HepG2 (cell line): ENCODE measurements around the gene LRIG1.

ENCODE experiments used
- POLR2AphosphoS5 ChIP-seq: IDR thresholded peaks from 2 replicates; pipeline ENCODE4 v1.6.1; 2012; ENCODE audit warnings: low read depth, low read length
- SMAD1 ChIP-seq: sonication (generic); formaldehyde crosslinking; IDR thresholded peaks from 2 replicates; pipeline ENCODE4 v1.4.0; 2020; ENCODE audit warnings: missing genetic modification reagents, low read depth, mild to moderate bottlenecking, borderline replicate concordance
- SSRP1 ChIP-seq: IDR thresholded peaks from 2 replicates; pipeline ENCODE4 v1.6.1; 2016; ENCODE audit warnings: control low read depth
- ZSCAN30 ChIP-seq: sonication (generic); formaldehyde crosslinking; IDR thresholded peaks from 2 replicates; pipeline ENCODE4 v1.5.0; 2020; ENCODE audit warnings: mild to moderate bottlenecking, missing genetic modification reagents
- TF ChIP-seq, protein P1 (sequence below): sonication (generic); formaldehyde crosslinking; IDR thresholded peaks from 2 replicates; pipeline ENCODE4 v1.5.0; 2020; ENCODE audit warnings: mild to moderate bottlenecking, missing genetic modification reagents, moderate library complexity

DNA sequence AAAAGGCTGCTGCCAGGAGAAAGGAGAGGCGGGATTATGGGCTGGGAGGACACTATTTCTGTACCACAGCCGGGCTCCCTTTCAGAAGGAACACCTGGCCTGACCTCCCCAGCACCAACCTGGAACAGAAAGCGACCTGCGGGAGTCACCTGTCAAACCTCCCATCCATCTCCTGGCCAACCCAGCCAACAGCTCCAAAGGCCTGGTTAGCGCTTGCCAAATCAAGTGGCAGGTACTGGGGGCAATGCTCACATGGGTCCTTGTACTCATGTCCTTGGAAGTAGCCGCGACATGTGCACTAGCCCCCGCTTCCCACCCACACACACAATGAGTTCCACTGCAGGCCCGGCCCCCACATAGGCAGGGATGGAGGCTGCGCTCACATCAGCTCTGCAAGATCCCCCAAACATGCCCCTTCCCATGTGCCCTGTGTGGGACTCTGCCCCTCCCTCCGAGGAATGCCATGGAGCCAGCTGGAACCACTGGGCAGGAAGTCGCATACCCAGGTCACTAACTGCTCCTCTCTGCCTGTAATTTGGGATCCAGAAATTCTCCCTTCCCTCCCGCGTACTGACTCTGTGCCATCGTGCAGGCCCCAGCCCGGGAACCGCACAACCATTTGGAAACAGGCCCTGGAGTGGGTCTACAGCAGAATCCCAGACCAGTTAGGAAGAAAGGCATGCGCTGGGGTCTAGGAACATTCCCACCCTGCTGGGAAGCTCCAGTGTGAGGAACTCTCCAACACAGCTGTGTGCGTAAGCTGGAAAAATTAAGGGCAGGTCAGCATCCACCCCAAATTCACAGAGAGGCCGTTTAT is 98.9 kb downstream of the LRIG1 start:
- no peak for TF ChIP-seq SSRP1 (CRISPR knock-in tag)
- TF ChIP-seq SMAD1 = no peak
- TF ChIP-seq POLR2AphosphoS5 = no peak
- TF ChIP-seq, protein P1, sequence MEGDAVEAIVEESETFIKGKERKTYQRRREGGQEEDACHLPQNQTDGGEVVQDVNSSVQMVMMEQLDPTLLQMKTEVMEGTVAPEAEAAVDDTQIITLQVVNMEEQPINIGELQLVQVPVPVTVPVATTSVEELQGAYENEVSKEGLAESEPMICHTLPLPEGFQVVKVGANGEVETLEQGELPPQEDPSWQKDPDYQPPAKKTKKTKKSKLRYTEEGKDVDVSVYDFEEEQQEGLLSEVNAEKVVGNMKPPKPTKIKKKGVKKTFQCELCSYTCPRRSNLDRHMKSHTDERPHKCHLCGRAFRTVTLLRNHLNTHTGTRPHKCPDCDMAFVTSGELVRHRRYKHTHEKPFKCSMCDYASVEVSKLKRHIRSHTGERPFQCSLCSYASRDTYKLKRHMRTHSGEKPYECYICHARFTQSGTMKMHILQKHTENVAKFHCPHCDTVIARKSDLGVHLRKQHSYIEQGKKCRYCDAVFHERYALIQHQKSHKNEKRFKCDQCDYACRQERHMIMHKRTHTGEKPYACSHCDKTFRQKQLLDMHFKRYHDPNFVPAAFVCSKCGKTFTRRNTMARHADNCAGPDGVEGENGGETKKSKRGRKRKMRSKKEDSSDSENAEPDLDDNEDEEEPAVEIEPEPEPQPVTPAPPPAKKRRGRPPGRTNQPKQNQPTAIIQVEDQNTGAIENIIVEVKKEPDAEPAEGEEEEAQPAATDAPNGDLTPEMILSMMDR (CRISPR knock-in tag) = no peak
- no peak for TF ChIP-seq ZSCAN30 (CRISPR knock-in tag)
